ENCODE measurements around the gene FBXO10. TPM values are rescaled to one million over a fixed set of nuclear protein-coding genes. Genes with fewer than 3 reads are reported as not detected.

Gene FBXO10
- total RNA-seq = 1 to 10 TPM; 1.3 to 2.6 TPM

DNA sequence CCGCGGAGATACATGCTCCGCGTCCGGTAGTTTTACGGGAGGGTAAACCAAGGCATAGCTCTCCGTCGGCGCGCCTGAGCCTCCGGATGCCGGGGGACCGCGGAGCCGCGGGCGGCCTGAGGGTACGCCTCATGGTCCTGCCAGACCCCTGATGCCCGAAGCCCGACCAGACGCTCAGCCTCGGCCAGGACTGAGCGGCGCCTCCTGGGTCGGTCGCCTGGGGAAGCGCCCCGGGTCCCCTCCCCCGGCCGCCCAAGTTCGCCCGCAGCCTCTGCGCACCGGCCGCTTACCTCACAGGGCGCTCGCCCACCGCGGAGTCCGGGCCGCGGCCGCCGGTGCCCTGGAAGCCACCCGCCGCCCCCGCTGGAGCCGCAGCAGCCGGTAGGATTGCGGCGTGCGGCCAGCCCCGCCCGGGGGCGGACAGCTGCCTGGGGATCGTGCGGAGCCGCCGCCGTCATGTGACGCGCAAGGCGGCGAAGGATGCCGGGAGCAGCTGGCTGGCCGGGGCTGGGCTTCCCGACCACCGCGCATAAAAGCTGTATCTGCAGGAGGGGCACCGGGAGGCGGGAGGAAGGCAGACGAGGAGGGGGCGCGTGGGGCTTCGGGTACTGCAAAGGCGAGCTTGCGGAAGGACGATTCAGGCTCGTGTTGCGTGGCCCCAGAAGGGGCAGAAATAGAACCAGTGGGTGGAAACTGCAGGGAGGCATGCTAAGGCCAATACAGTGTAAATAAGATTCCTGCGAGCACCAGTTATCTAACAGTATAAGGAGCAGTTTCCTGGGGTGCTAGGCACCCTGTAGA lies at the start of gene FBXO10:
TSS of gene FBXO10 (minus strand) at position 460 of the 801 bp plus-strand sequence. CDS start 34,612 bp downstream, outside the sequence.
- Mint-ChIP-seq H3K9me3 (ENCODE audit: low read depth) (no peaks in the 10 kb centered on the region), H3K27me3 (peaks cover 7% of the 10 kb centered on the region), H3K4me3 (peak within 1 kb of the TSS; percentile 79), H3K36me3 (peaks cover 4% of the 10 kb centered on the region), H3K4me1 (peaks cover 14% of the 10 kb centered on the region), H3K27ac (no peak within 1 kb of the TSS)
- DNase-seq (peak; percentile 55), ATAC-seq (peak; percentile 86)
- CTCF ChIA-PET = interaction anchor here (0.6 to 2.2 kb wide), 6 partner anchors 10 to 174 kb away, joined by 3 to 9 read pairs (median 4); partner anchors contain the start of gene TOMM5

- Mint-ChIP-seq H3K27ac (no peak overlapping the region), H3K4me1 (no peaks in the 10 kb centered on the region), H3K36me3 (no peaks in the 10 kb centered on the region), H3K4me3 (no peak overlapping the region), H3K27me3 (peaks cover 8% of the 10 kb centered on the region), H3K9me3 (ENCODE audit: low read depth) (no peaks in the 10 kb centered on the region)
- CTCF ChIA-PET = interaction anchor here (0.7 kb wide), 1 partner anchor 892 kb away, joined by 3 read pairs; no protein-coding TSS in a partner anchor
- ATAC-seq (no peak), DNase-seq (no peak)
These were observed 49.6 kb upstream of the FBXO10 start for GRCh38 chr9:37625758-37626147.

DNA sequence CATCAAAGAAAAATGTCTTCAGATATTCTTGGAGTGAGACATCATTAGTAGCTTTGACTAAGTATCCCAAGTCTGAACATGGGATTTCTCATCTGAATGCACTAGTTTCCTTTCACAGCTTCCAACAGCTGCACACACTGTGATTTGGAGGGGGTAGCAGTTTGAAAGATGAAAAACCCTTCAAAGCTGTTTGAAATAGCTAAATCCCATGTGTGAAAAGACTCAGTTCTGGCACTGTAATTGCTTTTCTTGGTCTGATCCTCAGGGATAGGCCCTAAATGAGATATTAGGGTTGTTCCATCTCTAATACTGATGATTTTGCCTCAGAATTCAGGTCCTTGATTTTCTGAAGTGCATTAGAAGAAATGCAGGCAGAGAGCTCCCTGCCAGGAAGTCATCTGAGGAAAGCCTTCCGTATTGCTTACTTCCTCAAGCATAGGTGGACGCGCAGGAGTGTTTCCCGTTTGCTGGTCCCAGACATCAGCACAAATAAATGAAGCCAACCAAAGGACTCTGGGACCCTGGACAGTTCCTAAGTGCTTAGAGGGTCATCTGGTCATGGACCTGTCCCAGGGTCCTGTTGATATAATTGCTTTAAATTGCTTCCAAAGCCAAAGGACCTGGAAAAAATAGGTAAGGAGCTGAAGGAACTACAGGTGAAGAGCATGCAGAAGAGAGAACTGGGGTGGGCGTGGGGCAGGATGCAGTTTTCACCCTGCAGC lies 49.0 kb upstream of the FBXO10 start:
- DNase-seq (no peak), ATAC-seq (no peak)
- CTCF ChIA-PET = no interaction called here
- no peaks in the 10 kb centered on the region for H3K36me3 Mint-ChIP-seq
- no peaks in the 10 kb centered on the region for H3K4me1 Mint-ChIP-seq
- H3K4me3 Mint-ChIP-seq = no peak overlapping the region
- no peak overlapping the region for H3K27ac Mint-ChIP-seq
- peaks cover 8% of the 10 kb centered on the region for H3K27me3 Mint-ChIP-seq
- H3K9me3 Mint-ChIP-seq (ENCODE audit: low read depth) = no peaks in the 10 kb centered on the region

DNA sequence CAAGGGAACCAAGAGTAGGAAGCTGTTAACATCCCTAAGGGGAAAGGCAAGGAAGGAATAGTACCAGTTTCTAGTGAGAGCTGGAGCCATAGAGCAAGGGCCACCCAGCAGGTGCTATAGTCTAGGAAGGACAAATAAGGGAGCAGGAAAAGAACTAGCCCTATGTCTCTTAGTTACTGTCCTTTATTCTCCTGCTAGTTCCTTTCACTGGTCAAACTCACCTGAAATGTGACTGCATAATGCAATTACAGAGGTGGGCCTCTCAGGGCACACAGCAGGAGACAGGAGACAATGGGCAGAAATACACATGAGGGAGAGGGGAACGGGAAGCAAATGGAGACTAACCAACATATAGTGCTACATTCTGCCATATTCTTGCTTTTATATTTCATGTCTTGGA lies 47.9 kb upstream of the FBXO10 start:
- CTCF ChIA-PET = no interaction called here
- no peak overlapping the region for H3K27ac Mint-ChIP-seq
- H3K4me3 Mint-ChIP-seq = no peak overlapping the region
- no peak for ATAC-seq
- H3K27me3 Mint-ChIP-seq = peaks cover 10% of the 10 kb centered on the region
- H3K9me3 Mint-ChIP-seq (ENCODE audit: low read depth) = no peaks in the 10 kb centered on the region
- no peaks in the 10 kb centered on the region for H3K36me3 Mint-ChIP-seq
- H3K4me1 Mint-ChIP-seq = no peaks in the 10 kb centered on the region
- no peak for DNase-seq

GRCh38 chr9:37623267-37623666 lies 47.1 kb upstream of the FBXO10 start:
- Mint-ChIP-seq H3K36me3 (no peaks in the 10 kb centered on the region), H3K9me3 (ENCODE audit: low read depth) (no peaks in the 10 kb centered on the region), H3K27ac (no peak overlapping the region), H3K4me1 (no peaks in the 10 kb centered on the region), H3K27me3 (peaks cover 15% of the 10 kb centered on the region), H3K4me3 (no peak overlapping the region)
- ATAC-seq (no peak), DNase-seq (no peak)
- CTCF ChIA-PET = no interaction called here

GRCh38 chr9:37622462-37622861 lies 46.3 kb upstream of the FBXO10 start:
- DNase-seq = no peak
- CTCF ChIA-PET = no interaction called here
- H3K9me3 Mint-ChIP-seq (ENCODE audit: low read depth) = no peaks in the 10 kb centered on the region
- H3K36me3 Mint-ChIP-seq = no peaks in the 10 kb centered on the region
- no peak overlapping the region for H3K27ac Mint-ChIP-seq
- peaks cover 4% of the 10 kb centered on the region for H3K4me1 Mint-ChIP-seq
- ATAC-seq = no peak
- peaks cover 14% of the 10 kb centered on the region for H3K27me3 Mint-ChIP-seq
- no peak overlapping the region for H3K4me3 Mint-ChIP-seq

- H3K27me3 Mint-ChIP-seq = peaks cover 9% of the 10 kb centered on the region
- peaks cover 4% of the 10 kb centered on the region for H3K4me1 Mint-ChIP-seq
- DNase-seq (no peak), ATAC-seq (no peak)
- CTCF ChIA-PET = no interaction called here
- H3K27ac Mint-ChIP-seq = no peak overlapping the region
- no peaks in the 10 kb centered on the region for H3K36me3 Mint-ChIP-seq
- H3K4me3 Mint-ChIP-seq = no peak overlapping the region
- no peaks in the 10 kb centered on the region for H3K9me3 Mint-ChIP-seq (ENCODE audit: low read depth)
These were observed 45.3 kb upstream of the FBXO10 start for GRCh38 chr9:37621273-37622121.

GRCh38 chr9:37620396-37620795 lies 44.2 kb upstream of the FBXO10 start:
- Mint-ChIP-seq H3K27ac (no peak overlapping the region), H3K9me3 (ENCODE audit: low read depth) (no peaks in the 10 kb centered on the region), H3K36me3 (no peaks in the 10 kb centered on the region), H3K27me3 (peaks cover 11% of the 10 kb centered on the region), H3K4me3 (no peak overlapping the region), H3K4me1 (peaks cover 4% of the 10 kb centered on the region)
- CTCF ChIA-PET = no interaction called here
- ATAC-seq (no peak), DNase-seq (no peak)

DNA sequence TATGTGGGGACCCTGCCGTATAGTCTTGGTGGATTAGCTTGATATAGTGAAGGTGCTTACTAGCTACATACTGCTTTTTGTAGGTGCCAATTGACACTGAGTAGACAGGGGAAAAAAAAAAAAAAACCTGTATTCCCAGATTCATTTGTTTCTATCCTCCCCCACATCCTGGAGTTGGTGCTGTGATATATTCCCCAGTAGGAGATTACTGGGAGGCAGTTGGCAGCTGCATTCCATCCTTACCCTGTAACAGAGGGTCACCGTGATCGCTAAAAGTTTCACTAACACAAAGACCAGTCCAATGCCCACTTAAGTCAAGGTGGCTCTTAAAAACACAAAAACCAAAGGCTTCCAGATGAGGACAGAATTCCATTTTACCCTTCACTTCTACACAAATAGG lies 43.6 kb upstream of the FBXO10 start:
- CTCF ChIA-PET = no interaction called here
- no peak overlapping the region for H3K4me3 Mint-ChIP-seq
- H3K27ac Mint-ChIP-seq = no peak overlapping the region
- peaks cover 11% of the 10 kb centered on the region for H3K27me3 Mint-ChIP-seq
- no peak for ATAC-seq
- no peaks in the 10 kb centered on the region for H3K9me3 Mint-ChIP-seq (ENCODE audit: low read depth)
- DNase-seq = no peak
- peaks cover 4% of the 10 kb centered on the region for H3K4me1 Mint-ChIP-seq
- no peaks in the 10 kb centered on the region for H3K36me3 Mint-ChIP-seq

DNA sequence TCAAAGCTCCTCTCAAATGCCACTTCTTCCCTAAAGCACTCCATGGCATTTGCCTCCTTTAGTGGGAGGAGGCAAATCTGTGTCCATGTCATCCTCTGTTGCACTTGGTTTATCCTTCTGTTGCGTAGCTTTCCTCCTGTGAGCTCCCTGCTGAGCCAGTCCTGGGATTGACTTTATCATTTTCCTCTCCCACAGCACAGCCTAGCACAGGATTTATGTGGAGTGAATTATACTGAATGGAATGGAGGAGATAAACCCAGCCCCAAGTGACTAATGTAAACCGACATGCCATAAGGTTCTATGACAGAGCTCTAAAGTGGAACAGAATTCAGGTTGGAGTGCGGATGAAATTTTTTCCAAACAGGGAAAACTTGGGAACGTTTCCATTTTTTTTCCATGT lies 42.6 kb upstream of the FBXO10 start:
- no peak for ATAC-seq
- Mint-ChIP-seq H3K36me3 (no peaks in the 10 kb centered on the region), H3K9me3 (ENCODE audit: low read depth) (no peaks in the 10 kb centered on the region), H3K27me3 (peaks cover 11% of the 10 kb centered on the region), H3K4me1 (peaks cover 4% of the 10 kb centered on the region), H3K27ac (no peak overlapping the region), H3K4me3 (no peak overlapping the region)
- no peak for DNase-seq
- CTCF ChIA-PET = no interaction called here

DNA sequence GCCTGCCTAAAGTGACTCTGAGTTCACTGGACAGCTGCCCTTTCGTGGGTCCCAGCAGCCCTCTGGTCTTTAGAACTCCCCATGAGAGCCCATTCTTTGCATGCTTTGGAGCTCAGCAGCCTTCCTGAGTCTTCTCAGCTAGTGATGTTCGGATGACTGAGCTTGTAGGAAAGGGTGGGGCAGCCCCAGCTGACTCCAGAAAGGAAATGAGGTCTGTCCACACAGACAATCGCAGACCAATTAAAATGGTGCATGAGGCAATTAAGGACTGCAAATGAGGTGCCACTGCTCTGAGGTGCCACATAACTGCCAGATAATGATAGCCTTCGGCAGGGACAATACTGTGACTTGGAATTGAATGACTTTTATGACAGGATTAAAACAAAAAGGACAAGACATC lies 41.7 kb upstream of the FBXO10 start:
- ATAC-seq = no peak
- Mint-ChIP-seq H3K27me3 (peaks cover 17% of the 10 kb centered on the region), H3K27ac (no peak overlapping the region), H3K4me1 (peaks cover 4% of the 10 kb centered on the region), H3K9me3 (ENCODE audit: low read depth) (no peaks in the 10 kb centered on the region), H3K36me3 (no peaks in the 10 kb centered on the region), H3K4me3 (no peak overlapping the region)
- CTCF ChIA-PET = no interaction called here
- DNase-seq = no peak

DNA sequence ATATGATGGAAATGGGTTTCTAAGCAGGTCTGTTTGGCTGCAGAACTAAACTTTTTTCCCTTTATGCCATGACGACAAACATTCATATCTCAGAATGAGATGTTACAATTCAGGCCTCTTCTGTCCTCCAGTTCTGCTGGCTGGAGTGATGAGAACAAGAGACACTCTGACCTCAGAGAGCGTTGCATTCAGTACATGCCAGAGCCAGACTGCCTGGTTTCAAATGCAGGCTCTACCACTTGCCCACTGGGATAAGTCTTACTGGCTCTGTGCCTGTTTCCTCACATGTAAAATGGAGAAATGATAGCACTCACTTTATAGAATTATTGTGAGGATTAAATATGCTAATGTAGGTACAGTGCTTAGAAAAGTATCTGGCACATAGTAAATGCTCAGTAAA lies 41.0 kb upstream of the FBXO10 start:
- DNase-seq (no peak), ATAC-seq (no peak)
- CTCF ChIA-PET = no interaction called here

GRCh38 chr9:37611961-37612360 lies 35.8 kb upstream of the FBXO10 start:
- H3K4me1 Mint-ChIP-seq = no peaks in the 10 kb centered on the region
- ATAC-seq = no peak
- CTCF ChIA-PET = no interaction called here

More for the DNA sequence above, 41.0 kb upstream of the FBXO10 start:
- peaks cover 20% of the 10 kb centered on the region for H3K27me3 Mint-ChIP-seq
- H3K9me3 Mint-ChIP-seq (ENCODE audit: low read depth) = no peaks in the 10 kb centered on the region
- no peak overlapping the region for H3K4me3 Mint-ChIP-seq
- peaks cover 4% of the 10 kb centered on the region for H3K4me1 Mint-ChIP-seq
- H3K27ac Mint-ChIP-seq = no peak overlapping the region
- no peaks in the 10 kb centered on the region for H3K36me3 Mint-ChIP-seq

More at GRCh38 chr9:37611961-37612360, 35.8 kb upstream of the FBXO10 start:
- Mint-ChIP-seq H3K4me3 (no peak overlapping the region), H3K27ac (no peak overlapping the region), H3K36me3 (no peaks in the 10 kb centered on the region), H3K9me3 (ENCODE audit: low read depth) (no peaks in the 10 kb centered on the region), H3K27me3 (peaks cover 37% of the 10 kb centered on the region)
- no peak for DNase-seq

All from activated CD8-positive, alpha-beta memory T cell treated with anti-CD3 and anti-CD28 coated beads, Interleukin-2, amount 10 ng/mL, durations not matched to agents 7 days and 5 days (primary cell).